HCT116 (cell line): Measurements from ENCODE around the gene NOP14. TPM values are rescaled to one million over a fixed set of nuclear protein-coding genes. Genes with fewer than 3 reads are reported as not detected.

Experiments
- ATAC-seq: fragments of 200-7000 bp; cut with Tn5 transposase; 2 replicates; pipeline ENCODE4 v1.9.1; 2020; ENCODE audit warnings: mild to moderate bottlenecking, moderate library complexity
- BruUV-seq: library from RNA; stranded (reverse); fragments of 400-500 nt; replicated peaks from 2 replicates; lab custom pipeline; 2021; lab: Mats Ljungman, UMichigan
- CTCF ChIA-PET: fragments of 300-600 bp; sonication (Branson Sonifier 250); formaldehyde crosslinking; loops from one replicate; lab custom pipeline; 2021; ENCODE audit warnings: antibody characterized with exemption; lab: Charles Lee
- POLR2A ChIA-PET: fragments of 300-600, 350-600 bp; sonication (Branson Sonifier 250); formaldehyde crosslinking; loops from one replicate; lab custom pipeline; 2021; ENCODE audit warnings: antibody characterized with exemption; lab: Charles Lee
- RAD21 ChIA-PET, 2 experiments: fragments of 300-600 bp; sonication (Branson Sonifier 250); formaldehyde crosslinking; loops; one replicate each; lab custom pipeline; 2023; ENCODE audit warnings: low total read pairs in 2 of 2; ENCODE audit not compliant: uncharacterized antibody in 2 of 2, unreplicated experiment in 2 of 2, low non-redundant PET in 1 of 2; lab: Charles Lee
- DNase-seq: peaks from one replicate; pipeline ENCODE4 v3.0.0-alpha.2; 2010; ENCODE audit warnings: low read depth, low spot score
- H2AFZ ChIP-seq: fragments of 200-600 bp; shearing (Covaris generic), sonication (generic); 2 replicates; pipeline ENCODE4 v1.6.1; 2017; ENCODE audit warnings: low read depth, mixed run types, mixed read lengths, antibody characterized with exemption, low read length; ENCODE audit not compliant: poor library complexity, severe bottlenecking
- H3K27ac ChIP-seq: 2 replicates; pipeline ENCODE4 v1.5.1; 2012; ENCODE audit warnings: low read depth, low read length
- H3K27me3 ChIP-seq: fragments of 200-600 bp; sonication (generic); 2 replicates; pipeline ENCODE4 v1.6.1; 2016; ENCODE audit warnings: mixed run types, low read length, mixed read lengths; ENCODE audit not compliant: insufficient read depth
- H3K36me3 ChIP-seq, 2 experiments: fragments of 200-500 bp in 1 of 2; fragments of 200-600 bp in 1 of 2; sonication (Bioruptor generic) in 1 of 2; sonication (generic) in 1 of 2; 2 replicates each; pipeline versions ENCODE4 v1.5.1 to v1.6.1; 2014 to 2016; ENCODE audit warnings: low read length in 2 of 2, inconsistent platforms in 1 of 2, mixed read lengths in 1 of 2, mixed run types in 1 of 2; ENCODE audit not compliant: insufficient read depth in 2 of 2, control insufficient read depth in 1 of 2
- H3K4me1 ChIP-seq, 2 experiments: fragments of 200-600 bp in 1 of 2; sonication (generic) in 1 of 2; 2 replicates each; pipeline versions ENCODE4 v1.5.1 to v1.6.1; 2012 to 2017; ENCODE audit warnings: low read length in 2 of 2, inconsistent platforms in 1 of 2, mild to moderate bottlenecking in 1 of 2, mixed read lengths in 1 of 2, mixed run types in 1 of 2, moderate library complexity in 1 of 2; ENCODE audit not compliant: insufficient read depth in 2 of 2, control insufficient read depth in 1 of 2
- H3K4me2 ChIP-seq: fragments of 200-600 bp; sonication (generic); 2 replicates; pipeline ENCODE4 v1.6.1; 2017; ENCODE audit warnings: mixed run types, low read length, mixed read lengths
- H3K4me3 ChIP-seq, 2 experiments: fragments of 200-600 bp in 1 of 2; sonication (generic) in 1 of 2; replicated peaks in 1 of 2; 2 replicates each; pipeline ENCODE4 v1.5.1; 2011 to 2016; ENCODE audit warnings: low read length in 2 of 2, control low read depth in 1 of 2, low read depth in 1 of 2, mild to moderate bottlenecking in 1 of 2, mixed read lengths in 1 of 2, mixed run types in 1 of 2
- H3K79me2 ChIP-seq: fragments of 200-600 bp; sonication (generic); 2 replicates; pipeline ENCODE4 v1.6.1; 2017; ENCODE audit warnings: mild to moderate bottlenecking, mixed run types, low read length, moderate library complexity, mixed read lengths; ENCODE audit not compliant: insufficient read depth
- H3K9ac ChIP-seq: fragments of 200-600 bp; sonication (generic); 2 replicates; pipeline ENCODE4 v1.6.1; 2016; ENCODE audit warnings: low read length, mixed read lengths
- H3K9me2 ChIP-seq: fragments of 200-600 bp; sonication (generic), shearing (Covaris generic); 2 replicates; pipeline ENCODE4 v1.6.1; 2017; ENCODE audit warnings: mixed run types, mild to moderate bottlenecking, moderate library complexity; ENCODE audit not compliant: insufficient read depth
- H3K9me3 ChIP-seq, 2 experiments: fragments of 200-500 bp in 1 of 2; fragments of 200-600 bp in 1 of 2; sonication (Bioruptor generic) in 1 of 2; sonication (generic) in 1 of 2; 2 replicates each; pipeline ENCODE4 v1.6.1; 2014 to 2017; ENCODE audit warnings: low read length in 2 of 2, mixed read lengths in 2 of 2, inconsistent platforms in 1 of 2, low read depth in 1 of 2, mild to moderate bottlenecking in 1 of 2, mixed run types in 1 of 2, moderate library complexity in 1 of 2; ENCODE audit not compliant: control insufficient read depth in 1 of 2, insufficient read depth in 1 of 2
- H4K20me1 ChIP-seq: fragments of 200-600 bp; sonication (generic), shearing (Covaris generic); 2 replicates; pipeline ENCODE4 v1.6.1; 2017; ENCODE audit warnings: mixed run types, mild to moderate bottlenecking, moderate library complexity; ENCODE audit not compliant: insufficient read depth
- CBX3 ChIP-seq: IDR thresholded peaks from 2 replicates; pipeline ENCODE4 v1.6.1; 2012; ENCODE audit warnings: low read depth
- ELF1 ChIP-seq: IDR thresholded peaks from 2 replicates; pipeline ENCODE4 v1.6.1; 2012; ENCODE audit warnings: low read depth, borderline replicate concordance
- EZH2 ChIP-seq: fragments of 200-600 bp; sonication (generic); IDR thresholded peaks from 2 replicates; pipeline ENCODE4 v1.6.1; 2017; ENCODE audit warnings: antibody characterized with exemption, mixed run types
- POLR2A ChIP-seq: IDR thresholded peaks from 2 replicates; pipeline ENCODE4 v1.7.0; 2011; ENCODE audit warnings: borderline replicate concordance; ENCODE audit not compliant: insufficient read depth, insufficient read length; ENCODE audit errors: extremely low read depth
- POLR2AphosphoS5 ChIP-seq: IDR thresholded peaks from 2 replicates; pipeline ENCODE4 v1.6.1; 2011; ENCODE audit warnings: mild to moderate bottlenecking, low read depth, low read length, moderate library complexity
- RAD21 ChIP-seq: IDR thresholded peaks from 2 replicates; pipeline ENCODE4 v1.6.1; 2012; ENCODE audit warnings: low read depth, mild to moderate bottlenecking
- SIN3A ChIP-seq: IDR thresholded peaks from 2 replicates; pipeline ENCODE4 v1.6.1; 2012; ENCODE audit warnings: low read depth
- SRF ChIP-seq: IDR thresholded peaks from 2 replicates; pipeline ENCODE4 v1.6.1; 2012; ENCODE audit warnings: low read depth
- YY1 ChIP-seq: IDR thresholded peaks from 2 replicates; pipeline ENCODE4 v1.6.1; 2011; ENCODE audit warnings: low read length, low read depth, moderate library complexity, mild to moderate bottlenecking; ENCODE audit not compliant: insufficient replicate concordance; ENCODE audit errors: extremely low read depth
- ZFX ChIP-seq: fragments of 450-650 bp; IDR thresholded peaks from 2 replicates; pipeline ENCODE4 v1.6.1; 2017
- intact Hi-C: fragments of 100-400 bp; cut with micrococcal nuclease; formaldehyde crosslinking; loops from 2 replicates; pipeline ENCODE4 v1.10.0; 2022
- total RNA-seq: library from RNA; stranded (reverse); gene quantifications from one replicate; pipeline ENCODE4 v1.2.1, GENCODE V29; 2021; ENCODE audit not compliant: unreplicated experiment
- TF ChIP-seq, protein P1 (sequence below): IDR thresholded peaks from 2 replicates; pipeline ENCODE4 v1.6.1; 2012; ENCODE audit warnings: low read depth
- TF ChIP-seq, protein P2 (sequence below): IDR thresholded peaks from 2 replicates; pipeline ENCODE4 v1.6.1; 2012
- TF ChIP-seq, protein P3 (sequence below): IDR thresholded peaks from 2 replicates; pipeline ENCODE4 v1.6.1; 2011; ENCODE audit warnings: mild to moderate bottlenecking, low read length, moderate library complexity; ENCODE audit not compliant: insufficient replicate concordance; ENCODE audit errors: extremely low read depth

The NOP14 gene
- total RNA-seq, 1 experiment from 2014 or later = 67.3 TPM

DNA sequence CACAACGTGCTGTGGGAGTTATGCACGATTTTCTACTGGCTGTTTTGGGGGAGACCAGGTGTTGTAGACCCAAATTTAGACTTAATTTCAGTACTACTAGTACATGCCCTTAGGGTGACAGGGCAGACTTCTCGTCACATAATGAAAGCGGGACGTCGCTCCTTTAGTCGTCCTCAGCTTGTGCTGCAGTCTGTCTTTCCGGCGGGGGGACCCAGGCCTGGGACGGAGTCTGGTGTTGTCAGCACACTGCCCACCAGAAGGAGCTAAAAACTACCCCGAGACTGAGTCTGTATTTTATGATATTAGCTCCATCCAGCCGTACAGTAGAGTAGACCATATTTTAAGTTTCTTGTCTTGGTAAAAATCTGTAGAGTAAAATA lies 35.5 kb downstream of the NOP14 start:
- POLR2A ChIA-PET = no interaction called here
- no peak for ATAC-seq
- CTCF ChIA-PET = no interaction called here

More for the DNA sequence above, 35.5 kb downstream of the NOP14 start:
- no peak overlapping the region for H2AFZ ChIP-seq
- no peaks in the 10 kb centered on the region for H3K9me3 ChIP-seq
- no peak overlapping the region for H3K4me2 ChIP-seq
- DNase-seq = no peak
- H3K4me1 ChIP-seq = peaks cover 0 to 2% of the 10 kb centered on the region in 2 experiments; a peak in 1 of 4 replicates
- peaks cover 8% of the 10 kb centered on the region; the same call in 1 of the 2 replicates for H3K79me2 ChIP-seq
- no peaks in the 10 kb centered on the region for H4K20me1 ChIP-seq
- TF ChIP-seq CBX3 = no peak
- TF ChIP-seq POLR2A = no peak
- TF ChIP-seq ELF1 = no peak
- TF ChIP-seq ZFX = no peak
- no peak for TF ChIP-seq EZH2
- TF ChIP-seq RAD21 = no peak
- TF ChIP-seq YY1 = no peak
- TF ChIP-seq, protein P1, sequence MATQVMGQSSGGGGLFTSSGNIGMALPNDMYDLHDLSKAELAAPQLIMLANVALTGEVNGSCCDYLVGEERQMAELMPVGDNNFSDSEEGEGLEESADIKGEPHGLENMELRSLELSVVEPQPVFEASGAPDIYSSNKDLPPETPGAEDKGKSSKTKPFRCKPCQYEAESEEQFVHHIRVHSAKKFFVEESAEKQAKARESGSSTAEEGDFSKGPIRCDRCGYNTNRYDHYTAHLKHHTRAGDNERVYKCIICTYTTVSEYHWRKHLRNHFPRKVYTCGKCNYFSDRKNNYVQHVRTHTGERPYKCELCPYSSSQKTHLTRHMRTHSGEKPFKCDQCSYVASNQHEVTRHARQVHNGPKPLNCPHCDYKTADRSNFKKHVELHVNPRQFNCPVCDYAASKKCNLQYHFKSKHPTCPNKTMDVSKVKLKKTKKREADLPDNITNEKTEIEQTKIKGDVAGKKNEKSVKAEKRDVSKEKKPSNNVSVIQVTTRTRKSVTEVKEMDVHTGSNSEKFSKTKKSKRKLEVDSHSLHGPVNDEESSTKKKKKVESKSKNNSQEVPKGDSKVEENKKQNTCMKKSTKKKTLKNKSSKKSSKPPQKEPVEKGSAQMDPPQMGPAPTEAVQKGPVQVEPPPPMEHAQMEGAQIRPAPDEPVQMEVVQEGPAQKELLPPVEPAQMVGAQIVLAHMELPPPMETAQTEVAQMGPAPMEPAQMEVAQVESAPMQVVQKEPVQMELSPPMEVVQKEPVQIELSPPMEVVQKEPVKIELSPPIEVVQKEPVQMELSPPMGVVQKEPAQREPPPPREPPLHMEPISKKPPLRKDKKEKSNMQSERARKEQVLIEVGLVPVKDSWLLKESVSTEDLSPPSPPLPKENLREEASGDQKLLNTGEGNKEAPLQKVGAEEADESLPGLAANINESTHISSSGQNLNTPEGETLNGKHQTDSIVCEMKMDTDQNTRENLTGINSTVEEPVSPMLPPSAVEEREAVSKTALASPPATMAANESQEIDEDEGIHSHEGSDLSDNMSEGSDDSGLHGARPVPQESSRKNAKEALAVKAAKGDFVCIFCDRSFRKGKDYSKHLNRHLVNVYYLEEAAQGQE = no peak
- no peak for TF ChIP-seq POLR2AphosphoS5
- TF ChIP-seq, protein P2, sequence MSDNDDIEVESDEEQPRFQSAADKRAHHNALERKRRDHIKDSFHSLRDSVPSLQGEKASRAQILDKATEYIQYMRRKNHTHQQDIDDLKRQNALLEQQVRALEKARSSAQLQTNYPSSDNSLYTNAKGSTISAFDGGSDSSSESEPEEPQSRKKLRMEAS = no peak
- TF ChIP-seq, protein P3, sequence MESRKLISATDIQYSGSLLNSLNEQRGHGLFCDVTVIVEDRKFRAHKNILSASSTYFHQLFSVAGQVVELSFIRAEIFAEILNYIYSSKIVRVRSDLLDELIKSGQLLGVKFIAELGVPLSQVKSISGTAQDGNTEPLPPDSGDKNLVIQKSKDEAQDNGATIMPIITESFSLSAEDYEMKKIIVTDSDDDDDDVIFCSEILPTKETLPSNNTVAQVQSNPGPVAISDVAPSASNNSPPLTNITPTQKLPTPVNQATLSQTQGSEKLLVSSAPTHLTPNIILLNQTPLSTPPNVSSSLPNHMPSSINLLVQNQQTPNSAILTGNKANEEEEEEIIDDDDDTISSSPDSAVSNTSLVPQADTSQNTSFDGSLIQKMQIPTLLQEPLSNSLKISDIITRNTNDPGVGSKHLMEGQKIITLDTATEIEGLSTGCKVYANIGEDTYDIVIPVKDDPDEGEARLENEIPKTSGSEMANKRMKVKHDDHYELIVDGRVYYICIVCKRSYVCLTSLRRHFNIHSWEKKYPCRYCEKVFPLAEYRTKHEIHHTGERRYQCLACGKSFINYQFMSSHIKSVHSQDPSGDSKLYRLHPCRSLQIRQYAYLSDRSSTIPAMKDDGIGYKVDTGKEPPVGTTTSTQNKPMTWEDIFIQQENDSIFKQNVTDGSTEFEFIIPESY = no peak
- TF ChIP-seq SRF = no peak
- TF ChIP-seq SIN3A = no peak
- no TSS peak for BruUV-seq
- H3K27me3 ChIP-seq = no peaks in the 10 kb centered on the region
- intact Hi-C loops = no loop called here
- RAD21 ChIA-PET = no interaction called here
- no peak overlapping the region for H3K27ac ChIP-seq
- no peak overlapping the region for H3K9ac ChIP-seq
- H3K9me2 ChIP-seq = no peaks in the 10 kb centered on the region
- H3K36me3 ChIP-seq = peaks cover 4 to 26% of the 10 kb centered on the region in 2 experiments; a peak in 2 of 4 replicates
- H3K4me3 ChIP-seq = no peak overlapping the region
